NCI-H2029 (cell line): Measurements from ENCODE around the gene STRIP2.
"Not testable (repeated sequence)": the region's sequence is repeated elsewhere in the genome, so short reads cannot be mapped to it uniquely, and the experiment has no call there.

Experiments used
- DNase-seq: peaks from one replicate; lab custom pipeline; 2025; lab: John Stamatoyannopoulos, UW

Gene STRIP2, protein sequence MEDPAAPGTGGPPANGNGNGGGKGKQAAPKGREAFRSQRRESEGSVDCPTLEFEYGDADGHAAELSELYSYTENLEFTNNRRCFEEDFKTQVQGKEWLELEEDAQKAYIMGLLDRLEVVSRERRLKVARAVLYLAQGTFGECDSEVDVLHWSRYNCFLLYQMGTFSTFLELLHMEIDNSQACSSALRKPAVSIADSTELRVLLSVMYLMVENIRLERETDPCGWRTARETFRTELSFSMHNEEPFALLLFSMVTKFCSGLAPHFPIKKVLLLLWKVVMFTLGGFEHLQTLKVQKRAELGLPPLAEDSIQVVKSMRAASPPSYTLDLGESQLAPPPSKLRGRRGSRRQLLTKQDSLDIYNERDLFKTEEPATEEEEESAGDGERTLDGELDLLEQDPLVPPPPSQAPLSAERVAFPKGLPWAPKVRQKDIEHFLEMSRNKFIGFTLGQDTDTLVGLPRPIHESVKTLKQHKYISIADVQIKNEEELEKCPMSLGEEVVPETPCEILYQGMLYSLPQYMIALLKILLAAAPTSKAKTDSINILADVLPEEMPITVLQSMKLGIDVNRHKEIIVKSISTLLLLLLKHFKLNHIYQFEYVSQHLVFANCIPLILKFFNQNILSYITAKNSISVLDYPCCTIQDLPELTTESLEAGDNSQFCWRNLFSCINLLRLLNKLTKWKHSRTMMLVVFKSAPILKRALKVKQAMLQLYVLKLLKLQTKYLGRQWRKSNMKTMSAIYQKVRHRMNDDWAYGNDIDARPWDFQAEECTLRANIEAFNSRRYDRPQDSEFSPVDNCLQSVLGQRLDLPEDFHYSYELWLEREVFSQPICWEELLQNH

DNA sequence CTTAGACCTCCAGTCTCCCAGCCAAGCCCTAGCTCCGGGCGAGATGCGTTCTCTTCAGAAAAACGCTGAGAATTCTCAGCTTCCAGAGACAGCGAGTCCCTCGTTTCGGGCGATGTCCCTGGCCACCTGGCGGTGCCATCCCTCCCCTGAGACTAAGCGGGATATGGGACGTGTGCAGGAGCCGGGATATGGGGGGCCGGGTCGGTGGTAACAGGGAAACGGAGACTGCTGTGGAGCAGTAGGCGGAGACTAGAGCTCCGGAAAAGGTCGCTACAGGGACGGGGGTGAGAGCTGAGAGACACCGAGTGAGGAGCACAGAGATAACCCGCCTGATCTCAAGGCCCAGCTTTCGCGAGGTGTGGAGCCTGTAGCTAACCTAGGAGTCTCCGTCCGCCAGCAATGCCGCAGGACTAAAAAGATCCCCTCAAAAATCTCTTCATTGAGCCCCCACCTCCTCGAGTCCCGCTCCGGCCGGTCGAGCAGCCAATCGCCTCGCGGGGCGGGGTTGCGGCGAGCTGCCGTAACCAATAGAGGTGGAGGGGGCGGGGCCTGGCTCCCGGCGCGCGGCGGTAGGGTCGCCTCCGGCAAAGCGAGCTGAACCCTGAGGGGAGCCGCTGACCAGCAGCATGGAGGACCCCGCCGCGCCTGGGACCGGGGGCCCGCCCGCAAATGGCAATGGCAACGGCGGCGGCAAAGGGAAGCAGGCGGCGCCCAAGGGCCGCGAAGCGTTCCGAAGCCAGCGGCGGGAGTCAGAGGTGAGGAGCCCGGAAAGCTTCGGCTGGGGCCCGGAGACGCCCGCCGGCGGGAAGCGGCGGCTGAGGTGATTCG, at the start of gene STRIP2:
TSS of gene STRIP2 (plus strand) at position 586 of the 828 bp plus-strand sequence. CDS start at position 627, 41 bp downstream.
- peak; percentile 56 for DNase-seq

DNA sequence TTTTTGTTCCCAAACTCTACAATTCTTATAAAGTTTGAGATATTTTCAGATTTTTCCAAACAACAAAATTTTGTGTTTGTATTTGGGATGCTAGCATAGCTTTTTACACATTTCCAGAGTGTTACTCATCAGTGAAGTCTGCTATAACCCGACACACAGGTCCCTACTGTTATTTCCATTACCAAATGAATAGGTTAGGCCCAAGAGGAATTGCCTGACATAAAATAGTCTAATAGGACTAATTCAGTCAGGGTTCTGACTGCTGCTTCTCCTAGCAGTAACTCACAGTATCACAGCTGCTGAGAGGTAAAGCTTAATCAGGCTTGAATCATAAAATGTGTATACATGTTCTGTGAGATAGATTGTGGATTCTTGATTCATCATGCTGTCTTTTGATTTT, 49.1 kb upstream of the STRIP2 start:
- DNase-seq = no peak

DNA sequence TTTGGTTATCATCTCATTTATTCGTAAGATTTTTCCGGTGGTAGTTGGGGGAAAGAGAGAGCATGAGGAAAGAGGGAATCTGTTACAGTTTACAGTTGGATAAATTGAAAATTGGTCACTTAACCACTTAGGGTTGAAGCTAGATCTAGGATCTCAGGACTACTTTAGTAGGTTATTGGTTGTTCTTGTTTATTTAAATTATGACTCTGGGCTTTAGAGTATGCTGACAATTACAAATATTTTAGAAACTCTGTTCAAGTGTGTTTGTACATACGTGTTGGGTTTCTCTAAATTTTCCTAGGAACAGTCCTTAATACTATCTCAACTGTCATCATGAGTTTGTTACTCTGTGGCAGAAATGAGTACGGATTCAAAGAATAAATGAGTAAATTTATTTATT, 48.6 kb upstream of the STRIP2 start:
- no peak for DNase-seq

DNA sequence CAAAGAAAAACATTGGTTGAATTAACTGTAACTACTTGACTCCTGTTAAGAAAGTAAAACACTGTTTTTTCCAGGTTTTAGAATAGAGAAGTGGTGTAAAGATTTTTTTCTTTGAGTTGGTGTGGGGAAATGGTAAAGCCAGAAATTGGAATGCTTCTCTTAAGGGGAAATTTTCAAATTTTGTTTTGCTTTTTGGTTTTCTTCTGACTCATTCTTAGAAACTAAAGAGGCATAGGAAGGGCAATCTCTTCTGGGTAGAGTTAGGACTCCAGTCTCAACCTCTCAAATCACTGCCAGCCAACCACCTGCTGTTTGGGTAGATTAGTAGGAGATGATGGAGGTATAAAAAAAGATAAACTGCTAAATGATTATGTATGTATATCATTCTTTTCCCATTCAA, 47.7 kb upstream of the STRIP2 start:
- no peak for DNase-seq

DNA sequence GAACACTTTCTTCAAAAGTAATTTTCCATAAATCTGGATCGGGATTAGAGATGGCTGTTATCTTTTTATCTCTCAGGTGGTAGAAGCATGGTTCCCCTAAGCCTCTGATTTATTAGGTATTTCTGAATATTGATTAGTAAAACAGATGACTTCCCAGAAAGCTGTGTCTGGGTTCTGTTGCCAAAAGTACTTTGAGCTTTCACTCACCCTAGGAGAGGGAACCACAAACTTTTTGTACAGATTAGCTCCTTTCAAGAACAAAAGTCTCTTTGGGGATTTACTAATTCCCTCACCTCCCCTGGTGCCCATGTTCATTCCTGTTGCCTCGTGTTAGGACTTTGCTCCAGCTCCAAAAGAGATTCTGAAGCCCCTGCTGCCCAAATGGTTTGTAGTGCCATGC, 46.7 kb upstream of the STRIP2 start:
- DNase-seq = no peak

DNA sequence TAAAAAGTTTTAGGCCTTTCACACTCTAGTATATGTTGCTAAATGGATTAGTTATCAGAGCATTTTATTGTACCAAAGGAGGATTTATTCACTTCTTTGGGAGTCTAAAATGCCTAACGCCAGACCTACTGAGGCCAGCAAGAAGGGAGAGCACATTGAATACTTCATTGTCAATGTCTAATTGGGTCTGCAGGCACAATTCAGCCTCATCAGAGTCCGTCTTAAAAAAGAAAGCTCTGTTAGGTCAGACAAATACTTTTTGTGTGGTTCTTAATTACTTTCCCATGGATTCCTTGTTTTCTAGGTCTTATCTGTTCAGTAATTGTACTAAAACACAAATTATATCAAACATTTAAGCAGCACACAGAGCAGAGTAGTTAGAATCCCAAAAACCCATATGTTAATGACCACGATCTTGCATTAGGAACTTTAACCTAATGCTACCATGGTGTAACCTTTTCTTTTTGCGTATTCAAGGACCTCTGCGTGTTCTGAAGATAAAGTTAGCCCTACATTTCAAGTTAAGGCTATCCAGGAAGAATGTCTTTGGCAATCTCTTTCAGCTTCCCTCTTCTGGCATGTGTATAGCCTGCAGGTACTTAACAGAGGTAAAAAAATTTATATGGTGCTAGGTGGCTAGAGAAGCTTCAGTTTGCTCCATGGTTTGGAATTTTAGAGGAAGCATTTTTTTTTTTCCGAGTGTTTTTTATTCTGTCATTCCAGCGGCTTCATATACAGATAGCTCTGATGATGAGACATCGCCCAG, 45.7 kb upstream of the STRIP2 start:
- no peak for DNase-seq

DNA sequence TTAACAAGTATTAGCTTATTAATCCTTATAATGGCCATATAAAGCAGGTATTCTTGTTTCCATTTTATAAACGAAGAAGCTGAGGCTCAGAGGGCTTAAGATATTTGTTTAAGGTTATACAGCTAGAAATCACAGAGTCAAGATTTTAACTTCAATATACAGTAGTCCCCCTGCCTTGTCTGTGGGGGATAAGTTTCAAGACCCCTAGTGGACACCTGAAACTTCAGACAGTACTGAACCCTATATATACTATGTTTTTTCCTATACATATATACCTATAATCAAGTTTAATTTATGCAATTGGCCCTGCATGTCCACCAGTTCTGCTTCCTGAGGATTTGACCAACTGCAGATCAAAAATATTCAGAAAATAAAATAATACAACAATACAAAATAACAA, 44.4 kb upstream of the STRIP2 start:
- DNase-seq = no peak

DNA sequence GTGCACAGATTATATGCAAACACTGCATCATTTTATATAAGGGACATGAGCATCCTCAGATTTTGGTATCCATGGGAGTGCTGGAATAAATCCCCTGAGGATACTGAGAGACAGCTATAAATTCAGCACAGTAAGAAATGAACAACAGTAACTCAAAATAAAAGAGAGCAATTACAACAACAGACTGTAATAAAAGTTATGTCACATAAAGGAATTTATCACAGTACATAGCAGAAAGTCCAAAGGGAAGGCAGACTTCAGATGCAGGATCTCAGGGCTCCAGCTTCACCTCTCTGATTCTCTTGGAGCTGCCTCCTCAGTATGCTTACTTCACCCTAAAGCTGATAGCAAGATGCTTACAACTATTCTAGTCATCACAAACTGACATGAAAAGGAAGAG, 43.9 kb upstream of the STRIP2 start:
- DNase-seq = no peak

DNA sequence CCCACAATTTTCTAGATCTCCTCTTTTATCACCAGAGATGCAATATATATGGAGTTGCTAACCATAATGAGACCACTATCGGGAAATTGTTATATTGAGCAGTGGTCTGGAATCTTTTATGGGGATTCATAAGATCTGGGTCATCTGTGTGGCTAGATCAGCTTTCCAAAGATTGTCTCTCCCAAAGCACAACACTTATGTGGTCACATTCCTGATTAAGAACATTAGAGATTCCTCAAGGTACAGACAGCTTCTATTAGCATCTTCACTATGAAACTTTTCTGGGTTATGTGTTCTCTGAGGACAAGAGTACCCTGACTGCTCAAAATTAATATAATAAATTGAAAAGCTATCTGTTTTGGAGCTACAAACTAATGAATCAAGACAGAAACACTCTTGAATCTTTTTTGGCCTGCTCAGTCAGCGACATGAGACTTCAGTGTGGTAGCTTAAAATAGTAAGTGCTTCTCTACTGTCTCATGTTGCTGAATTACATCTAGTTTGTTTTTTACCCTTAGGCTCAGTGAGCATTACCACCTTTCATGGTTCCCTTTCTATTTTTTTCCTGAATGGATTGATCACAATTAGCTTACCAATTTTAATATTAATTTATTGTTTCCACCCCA, 42.6 kb upstream of the STRIP2 start:
- DNase-seq = no peak

DNA sequence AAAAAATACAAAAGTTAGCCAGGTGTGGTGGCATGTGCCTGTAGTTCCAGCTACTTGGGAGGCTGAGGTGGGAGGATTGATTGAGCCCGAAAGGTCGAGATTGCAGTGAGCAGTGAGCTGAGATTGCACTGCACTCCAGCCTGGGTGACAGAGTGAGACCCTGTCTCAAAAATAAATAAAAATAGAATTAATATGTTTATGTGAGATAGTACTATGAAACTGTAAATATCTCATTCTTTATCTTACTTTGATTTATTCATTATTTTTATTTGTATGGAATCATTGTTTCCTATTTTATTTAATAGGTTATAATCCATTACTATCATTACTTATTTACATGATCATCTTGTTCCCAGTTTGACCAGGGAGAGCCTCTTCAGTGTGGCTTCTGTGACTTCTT, 41.0 kb upstream of the STRIP2 start:
- DNase-seq = no peak

DNA sequence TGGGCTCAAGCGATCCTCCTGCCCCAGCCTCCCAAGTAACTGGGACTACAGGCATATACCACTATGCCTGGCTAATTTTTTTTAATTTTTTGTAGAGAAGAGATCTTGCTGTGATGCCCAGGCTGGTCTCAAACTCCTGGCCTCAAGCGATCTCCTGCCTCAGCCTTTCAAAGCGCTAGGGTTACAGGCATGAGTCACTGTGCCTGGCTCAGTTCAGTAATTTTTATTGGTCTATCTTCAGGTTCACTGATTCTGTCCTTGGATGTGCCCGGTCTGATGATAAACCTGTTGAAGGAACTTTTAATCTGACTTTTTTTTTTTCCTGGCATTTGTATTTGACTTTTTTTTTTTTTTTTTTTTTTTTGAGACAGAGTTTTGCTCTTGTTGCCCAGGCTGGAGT, 40.1 kb upstream of the STRIP2 start:
- no peak for DNase-seq

DNA sequence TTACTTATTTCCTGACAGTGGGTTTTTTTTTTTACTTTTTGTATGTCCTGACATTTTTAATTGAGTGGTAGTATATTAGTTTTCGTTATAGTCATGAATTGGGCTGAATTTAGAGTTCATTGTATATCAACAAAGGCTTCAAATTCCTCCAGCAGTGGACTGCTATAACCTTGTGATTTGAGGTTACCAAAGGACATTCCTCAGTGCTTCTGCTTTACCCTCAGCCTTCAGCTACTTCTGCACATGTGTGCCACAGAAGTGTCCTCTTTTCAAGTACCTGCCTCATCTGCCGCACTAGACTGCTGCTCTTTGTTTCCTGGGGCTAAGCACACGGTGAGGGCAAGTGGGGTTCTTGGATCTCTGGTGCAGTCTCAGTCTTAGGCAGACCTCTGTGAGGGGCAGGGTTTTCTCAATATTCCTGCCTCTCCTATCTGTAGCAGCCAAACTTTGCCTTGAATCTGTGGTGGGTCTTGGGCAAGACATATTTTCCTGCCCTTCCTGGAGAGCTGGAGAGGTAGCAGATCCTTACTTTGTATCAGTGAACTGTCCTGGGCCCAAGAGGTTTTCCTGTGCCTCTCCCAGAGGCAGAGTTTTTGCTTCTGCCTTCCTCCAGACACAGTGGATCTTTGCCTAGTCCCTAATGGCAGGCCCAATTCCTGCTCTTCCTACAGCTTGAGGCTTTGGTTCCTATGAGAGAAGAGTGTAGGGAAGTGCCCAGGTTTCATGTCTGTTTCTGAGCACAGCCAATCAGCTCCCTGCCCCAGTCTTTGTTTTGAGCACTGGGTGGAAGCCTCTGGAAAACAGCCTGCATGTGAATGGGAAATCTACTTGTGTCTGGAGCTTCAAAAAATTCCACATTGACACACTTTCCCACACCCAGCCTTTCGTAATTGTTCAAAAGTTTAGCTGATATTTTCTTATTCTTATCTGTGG, 39.0 kb upstream of the STRIP2 start:
- no peak for DNase-seq

DNA sequence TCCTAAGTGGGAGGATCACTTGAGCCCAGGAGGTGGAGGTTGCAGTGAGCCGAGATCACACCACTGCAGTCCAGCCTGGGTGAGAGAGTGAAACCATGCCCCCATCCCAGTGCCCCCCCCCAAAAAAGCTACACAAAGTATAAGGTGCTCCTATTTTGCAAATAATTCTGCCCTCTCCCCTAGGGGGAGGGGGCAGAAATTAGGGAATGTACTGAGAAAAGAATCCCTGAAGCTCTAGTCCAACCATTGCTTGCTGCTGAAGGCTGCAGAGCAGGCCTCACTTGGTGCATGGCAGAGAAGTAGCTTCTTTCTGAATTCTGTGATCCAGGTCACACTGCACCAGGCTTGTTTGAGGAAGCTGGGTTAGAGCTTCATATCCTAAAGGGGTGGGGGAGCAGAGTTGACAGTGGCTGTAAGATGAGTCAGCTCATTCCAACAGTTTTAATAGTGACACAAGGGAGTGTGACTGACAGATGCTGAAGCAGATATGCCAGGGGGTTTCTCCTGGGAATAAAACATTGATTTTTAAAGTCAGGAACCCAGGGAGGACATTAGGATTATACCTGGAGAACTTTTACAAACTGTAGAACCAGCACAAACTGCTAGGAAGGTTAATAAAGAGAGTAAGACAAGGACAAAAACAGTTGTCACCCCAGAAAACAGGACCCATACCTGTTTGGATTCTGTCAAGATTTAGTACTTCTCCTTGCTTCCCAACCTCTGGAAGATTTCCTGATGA, 32.8 kb upstream of the STRIP2 start:
- DNase-seq = no peak

DNA sequence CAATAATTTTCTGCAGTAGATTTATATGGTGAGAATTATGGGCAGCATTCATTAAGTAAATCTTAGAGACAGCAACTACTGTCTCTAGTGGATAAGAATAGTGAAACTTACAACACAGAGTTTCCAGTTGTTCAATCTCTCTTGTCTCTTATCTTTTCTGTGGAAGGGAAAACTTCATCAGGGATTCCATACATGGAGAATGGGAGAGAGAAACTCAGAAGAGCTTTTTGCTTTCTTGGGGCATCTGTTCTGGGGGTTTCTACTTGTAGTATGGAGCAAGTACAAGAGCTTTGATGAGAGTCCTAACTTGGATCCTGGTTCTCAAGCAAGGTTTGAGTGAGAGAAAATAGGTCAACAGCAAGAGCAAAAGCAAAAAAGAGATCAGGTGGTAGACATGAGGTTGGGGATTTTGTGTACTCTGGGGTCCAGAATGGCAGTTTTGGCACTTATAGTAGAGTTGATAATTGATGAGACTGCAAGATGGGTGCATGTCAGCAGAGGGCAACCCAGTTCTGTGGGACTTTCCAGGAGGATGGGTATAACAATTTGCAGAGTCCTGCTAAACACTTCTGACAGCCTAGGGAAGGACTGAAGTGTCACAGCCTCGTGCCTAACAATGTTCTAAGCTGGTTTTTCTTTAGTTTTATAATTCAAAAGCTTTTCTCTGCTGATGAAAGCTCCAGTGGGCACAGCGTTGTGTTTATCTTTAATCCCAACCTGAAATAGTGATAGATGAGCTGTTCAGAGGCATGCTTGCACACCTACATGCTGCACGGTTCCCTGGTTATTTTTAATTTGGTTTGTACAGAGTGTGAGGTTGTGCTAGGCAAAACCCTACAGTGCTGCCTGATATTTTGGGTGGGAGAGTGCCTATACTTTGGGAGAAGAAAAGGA, 32.0 kb upstream of the STRIP2 start:
- DNase-seq = no peak

DNA sequence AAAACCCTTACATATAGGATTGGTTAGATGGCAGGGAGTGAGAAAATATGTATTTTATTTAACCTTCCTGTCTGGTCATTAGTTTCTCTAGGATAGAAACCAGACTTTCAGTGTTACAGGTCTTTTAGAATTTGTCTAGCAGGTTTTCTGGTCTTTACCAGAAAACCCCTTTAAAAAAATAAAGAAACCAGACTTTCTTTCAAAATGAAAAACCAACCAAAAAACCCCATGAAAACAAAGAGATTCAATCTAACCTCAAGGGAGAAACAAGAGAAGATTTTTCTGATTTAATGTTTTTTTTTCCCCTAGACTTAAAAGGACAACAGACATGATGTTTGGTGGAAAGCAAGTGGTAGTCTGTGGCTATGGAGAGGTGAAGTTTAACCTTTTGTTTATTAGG, 28.7 kb upstream of the STRIP2 start:
- no peak for DNase-seq

DNA sequence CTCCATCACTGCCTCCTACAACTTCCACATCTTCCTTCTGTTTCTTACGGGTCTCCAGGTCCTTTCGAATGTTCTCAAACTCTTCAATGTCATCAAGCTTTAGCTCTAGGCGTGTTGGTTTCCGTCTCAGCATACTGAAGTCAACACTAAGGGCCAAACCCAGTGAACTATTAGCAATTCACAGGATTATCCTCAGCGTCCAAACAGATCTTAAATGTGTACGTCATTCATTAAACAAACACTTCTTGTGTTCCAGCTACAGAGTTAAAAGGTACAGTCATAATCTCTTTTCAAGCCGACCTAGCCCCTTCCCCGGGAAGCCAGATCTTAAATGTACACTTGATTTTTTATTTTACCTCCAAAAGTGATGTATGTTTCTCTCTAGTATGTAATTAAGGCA, 24.0 kb upstream of the STRIP2 start:
- DNase-seq = not testable (repeated sequence)

DNA sequence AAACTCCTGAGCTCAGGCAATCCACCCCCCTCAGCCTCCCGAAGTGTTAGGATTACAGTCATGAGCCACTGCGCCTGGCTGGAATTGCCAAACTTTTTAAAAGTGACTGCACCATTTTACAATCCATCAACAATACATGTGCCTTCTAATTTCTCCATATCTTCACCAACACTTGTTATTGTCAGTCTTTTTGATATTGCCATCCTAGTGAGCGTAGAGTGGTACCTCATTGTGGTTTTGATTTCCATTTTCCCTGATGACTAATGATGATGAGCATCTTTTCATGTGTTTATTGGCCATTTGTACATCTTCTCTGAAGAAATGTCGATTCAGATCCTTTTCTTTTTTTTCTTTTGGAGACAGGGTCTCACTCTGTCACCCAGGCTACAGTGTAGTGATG, 21.7 kb upstream of the STRIP2 start:
- no peak for DNase-seq

DNA sequence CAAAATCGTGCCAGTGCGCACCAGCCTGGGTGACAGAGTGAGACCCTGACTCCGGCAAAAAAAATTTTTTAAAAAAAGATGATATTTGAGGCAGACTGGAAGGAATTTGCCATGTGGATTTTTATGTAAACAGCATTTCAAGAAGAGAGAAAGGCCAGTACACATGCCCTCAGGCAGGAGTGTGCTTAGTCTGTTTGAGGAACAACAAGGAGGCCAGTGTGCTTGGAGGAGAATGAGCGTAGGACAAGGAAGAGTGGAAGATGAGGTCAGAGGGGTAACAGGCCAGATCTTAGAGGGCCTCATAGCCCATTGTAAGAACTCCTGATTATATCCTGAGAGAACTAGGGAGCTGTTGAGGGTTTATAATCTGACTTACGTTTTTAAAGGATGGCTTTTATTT, 17.2 kb upstream of the STRIP2 start:
- no peak for DNase-seq
